NCI-H345 (cell line): Measurements from ENCODE around the gene OR4A15.

Experiments used
- DNase-seq: peaks from one replicate; lab custom pipeline; 2025; lab: John Stamatoyannopoulos, UW

The OR4A15 gene

DNA sequence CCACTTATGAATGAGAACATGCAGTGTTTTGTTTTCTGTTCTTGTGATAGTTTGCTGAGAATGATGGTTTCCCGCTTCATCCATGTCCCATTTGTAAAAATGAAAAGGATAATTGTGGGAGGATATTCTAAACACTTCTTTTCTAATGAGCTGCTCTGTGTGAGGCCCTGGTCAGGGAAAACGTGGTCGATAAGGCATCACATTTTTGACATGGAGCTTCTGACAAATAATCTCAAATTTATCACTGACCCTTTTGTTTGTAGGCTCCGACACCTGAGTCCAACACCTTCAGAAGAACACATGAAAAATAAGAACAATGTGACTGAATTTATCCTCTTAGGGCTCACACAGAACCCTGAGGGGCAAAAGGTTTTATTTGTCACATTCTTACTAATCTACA lies at the start of gene OR4A15:
TSS of gene OR4A15 (plus strand) at position 301 of the 400 bp plus-strand sequence. CDS start at position 301, 0 bp downstream.
- DNase-seq, result no peak

DNA sequence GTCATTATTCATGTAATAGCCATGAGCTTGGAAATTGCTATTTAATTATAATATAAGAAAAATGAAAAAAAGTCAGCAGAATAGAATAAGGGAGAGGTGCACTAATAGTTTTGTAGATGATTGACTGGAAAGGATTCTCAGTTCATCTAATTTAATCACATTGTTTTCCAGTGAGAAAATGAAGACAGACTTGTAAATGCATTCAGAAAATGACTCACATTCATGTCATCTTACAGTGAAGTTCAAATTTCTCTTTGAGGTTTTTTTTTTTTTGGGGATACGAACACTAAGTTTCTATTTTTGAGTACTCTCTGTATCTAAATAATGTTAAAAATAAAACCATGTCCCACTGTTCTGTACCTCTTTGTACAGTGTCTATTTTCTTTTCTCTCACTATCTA lies 43.3 kb upstream of the OR4A15 start:
- DNase-seq, result no peak

DNA sequence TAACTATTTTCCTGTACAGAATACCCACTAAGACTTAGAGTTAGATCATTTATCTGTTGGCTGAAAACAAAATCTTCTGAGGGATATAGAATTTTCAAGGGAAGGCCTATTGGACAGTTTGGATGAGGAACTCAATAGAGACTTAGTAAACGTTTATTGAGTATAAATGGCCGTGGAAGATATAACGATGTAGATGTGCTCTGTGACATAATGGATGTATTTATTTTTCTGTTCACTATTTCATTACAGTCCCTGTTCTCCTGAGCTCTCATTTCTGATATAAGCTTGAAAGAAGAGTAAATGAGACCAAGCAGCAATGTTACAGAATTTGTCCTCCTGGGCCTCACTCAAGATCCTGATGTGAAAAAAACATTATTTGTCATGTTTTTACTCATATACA lies 24.9 kb upstream of the OR4A15 start, which contains the start of gene OR4A16:
TSS of gene OR4A16 (plus strand) at position 301 of the 400 bp plus-strand sequence. CDS start at position 301, 0 bp downstream.
- no peak for DNase-seq

DNA sequence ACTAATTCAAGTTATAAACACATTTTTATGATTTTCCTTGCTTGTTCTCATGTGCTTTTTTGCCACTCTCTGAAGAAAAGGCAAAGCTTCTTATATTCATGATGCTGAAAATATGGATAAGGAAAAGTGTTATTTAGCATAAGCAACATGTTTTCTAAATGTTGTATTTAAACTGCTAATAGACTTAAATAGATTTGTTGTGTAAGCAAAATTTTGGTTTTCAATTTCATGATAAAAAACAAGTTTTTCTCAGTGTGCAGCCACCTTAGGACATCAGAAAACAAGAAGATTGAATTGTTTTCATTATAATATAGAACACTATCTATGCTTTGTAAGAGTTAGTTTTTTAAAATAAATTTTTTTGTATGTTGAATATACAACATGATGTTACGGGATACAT lies 22.5 kb upstream of the OR4A15 start:
- DNase-seq, result no peak

DNA sequence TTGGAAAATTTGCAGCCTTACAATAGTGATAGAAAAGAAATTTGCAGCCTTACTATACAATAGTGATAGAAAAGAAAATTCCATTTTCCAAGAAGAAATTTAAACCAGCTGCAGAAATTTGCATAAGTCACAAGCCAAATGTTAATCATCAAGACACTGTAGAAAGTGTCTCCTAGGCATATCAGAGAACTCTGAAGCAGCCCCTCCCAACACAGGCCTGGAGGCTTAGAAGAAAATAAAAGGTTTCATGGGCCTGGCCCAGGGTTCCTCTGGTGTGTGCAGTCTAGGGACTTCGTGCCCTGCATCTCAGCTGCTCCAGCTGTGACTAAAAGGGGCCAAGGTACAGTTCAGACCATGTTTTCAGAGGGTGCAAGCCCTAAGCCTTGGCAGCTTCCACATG lies 18.7 kb upstream of the OR4A15 start:
- no peak for DNase-seq

DNA sequence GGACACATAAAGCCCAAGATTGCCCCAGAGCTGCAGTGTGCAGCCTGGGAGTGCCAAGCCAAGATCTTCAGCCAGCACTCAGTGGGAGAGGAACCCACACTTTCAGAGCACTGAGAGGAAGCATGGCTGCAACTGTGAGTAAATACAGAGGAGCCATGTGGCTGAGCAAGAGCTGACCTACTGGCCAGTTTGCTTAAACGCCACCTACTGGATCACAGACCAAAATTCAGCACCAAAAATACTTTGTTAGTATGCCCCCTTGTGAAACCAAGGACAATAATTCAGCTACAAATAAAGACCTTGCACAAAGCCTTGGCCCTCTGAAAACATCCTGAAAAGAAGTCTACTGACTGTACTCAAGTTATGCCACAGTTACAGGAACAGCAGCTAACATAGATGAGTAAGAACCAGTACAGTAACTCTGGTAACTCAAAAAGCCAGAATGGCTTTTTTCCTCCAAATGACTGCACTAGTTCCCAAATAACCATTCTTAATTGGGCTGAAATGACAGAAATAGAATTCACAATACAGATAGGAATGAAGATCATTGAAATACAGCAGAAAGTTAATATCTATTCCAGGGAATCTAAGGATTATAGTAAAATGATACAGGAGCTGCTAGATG lies 10.1 kb upstream of the OR4A15 start:
- DNase-seq, result no peak

DNA sequence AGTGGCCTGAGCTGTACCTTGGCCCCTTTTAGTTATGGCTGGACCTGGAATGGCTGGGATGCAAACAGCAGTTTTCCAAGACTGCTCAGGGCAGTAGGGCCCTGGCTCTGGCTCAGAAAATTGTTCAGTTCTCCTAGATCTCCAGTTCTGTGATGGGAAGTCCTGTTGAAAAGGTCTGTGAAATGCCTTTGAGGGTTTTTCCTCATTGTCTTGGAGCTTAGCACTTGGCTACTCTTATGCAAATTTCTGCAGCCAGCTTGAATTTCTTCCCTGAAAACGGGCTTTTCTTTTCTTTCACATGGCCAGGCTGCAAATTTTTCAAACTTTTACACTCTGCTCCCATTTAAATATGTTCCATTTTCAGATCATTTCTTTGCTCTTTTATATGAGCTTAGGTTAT lies 33.2 kb downstream of the OR4A15 start:
- no peak for DNase-seq
